ENCODE data around the gene CNIH2.
"Not testable (repeated sequence)": the region's sequence is repeated elsewhere in the genome, so short reads cannot be mapped to it uniquely, and the experiment has no call there.

Gene CNIH2

GRCh38 chr11:66277471-66278362, at the start of gene CNIH2:
TSS of gene CNIH2 (plus strand) at chr11:66278175. CDS start at chr11:66278457, 282 bp downstream.
- peak; percentile 56 for DNase-seq

DNA sequence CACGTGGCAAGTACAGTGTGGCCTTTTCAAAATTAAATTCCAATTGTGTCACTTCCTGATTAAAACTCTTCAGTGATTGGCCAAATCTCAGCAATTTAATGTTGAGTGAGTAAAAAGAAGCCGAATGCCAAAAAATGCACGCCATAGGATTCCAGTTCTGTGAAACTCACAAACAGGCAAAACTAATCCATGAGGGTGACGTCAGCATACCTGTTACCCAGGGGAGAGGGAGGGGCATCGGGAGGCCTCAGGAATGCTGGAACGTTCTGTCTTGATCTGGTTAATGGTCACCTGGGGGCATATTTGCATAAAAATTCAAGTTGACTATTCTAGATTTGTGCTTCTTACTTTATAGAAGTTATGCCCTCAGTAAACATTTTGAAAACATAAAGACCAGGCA, 49.5 kb upstream of the CNIH2 start:
- DNase-seq, result no peak

- no peak for DNase-seq
These were observed 47.8 kb upstream of the CNIH2 start for GRCh38 chr11:66230156-66230555.

- no peak for DNase-seq
These were observed 47.0 kb upstream of the CNIH2 start for GRCh38 chr11:66230978-66231377.

DNA sequence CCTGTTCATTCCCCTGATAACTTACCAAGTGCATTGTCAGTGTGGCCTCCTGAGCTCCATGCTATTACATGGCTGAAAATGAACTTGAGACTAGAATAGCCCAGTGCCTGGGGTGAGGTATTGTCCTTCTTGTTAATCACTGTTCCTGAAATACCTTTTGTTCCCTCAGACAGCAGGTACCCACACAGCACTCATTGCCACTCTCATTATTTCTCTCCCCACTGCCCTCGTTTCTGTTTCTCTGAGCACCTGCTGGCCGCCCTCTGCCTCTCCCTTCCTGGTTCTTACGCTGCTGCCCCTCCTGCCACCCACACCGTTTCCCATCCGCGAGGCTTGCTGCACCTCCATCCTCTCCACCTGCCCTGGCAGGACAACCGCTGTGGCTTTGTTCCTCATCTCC, 46.4 kb upstream of the CNIH2 start:
- DNase-seq, result no peak

- no peak for DNase-seq
These were observed 45.2 kb upstream of the CNIH2 start for GRCh38 chr11:66232769-66233168.

- no peak for DNase-seq
These were observed 44.7 kb upstream of the CNIH2 start for GRCh38 chr11:66233301-66233700.

DNA sequence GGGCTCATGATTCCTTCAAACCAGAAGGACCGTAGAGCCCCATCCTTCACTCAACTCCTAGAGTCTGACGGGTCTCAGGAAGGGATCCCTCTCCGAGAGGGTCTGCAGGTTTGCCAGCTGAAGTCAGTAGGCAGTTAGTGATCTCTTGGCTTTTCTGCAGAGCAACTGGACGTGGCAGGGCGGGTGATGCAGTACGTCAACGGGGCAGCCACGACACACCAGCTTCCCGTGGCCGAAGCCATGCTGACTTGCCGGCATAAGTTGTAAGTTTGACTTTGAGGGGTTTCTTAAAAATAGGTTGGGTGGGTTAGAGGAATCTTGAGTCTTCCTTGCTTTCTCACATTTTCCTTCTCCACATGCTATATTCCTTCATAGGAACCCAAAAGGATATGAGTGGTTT, 42.8 kb upstream of the CNIH2 start:
- DNase-seq, result no peak

DNA sequence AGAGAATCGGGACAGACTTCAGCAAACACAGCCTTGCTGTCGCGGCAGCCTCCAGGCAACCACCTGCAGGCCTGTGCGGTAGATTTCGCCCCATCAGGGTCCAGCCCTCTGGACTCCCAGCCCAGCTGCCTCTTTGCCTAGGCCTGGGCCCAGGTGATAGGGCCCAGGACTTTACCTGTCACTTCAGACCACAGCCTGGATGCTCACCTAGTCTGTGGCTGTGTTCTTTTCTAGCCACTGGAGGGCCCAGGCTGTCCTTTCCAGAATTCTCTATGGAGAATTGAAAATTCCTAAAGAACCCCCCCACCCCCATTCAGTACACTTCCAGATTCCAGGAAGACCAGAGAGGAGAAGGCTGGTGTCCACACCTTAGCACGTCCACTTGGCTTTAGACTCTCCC, 40.1 kb upstream of the CNIH2 start:
- no peak for DNase-seq

DNA sequence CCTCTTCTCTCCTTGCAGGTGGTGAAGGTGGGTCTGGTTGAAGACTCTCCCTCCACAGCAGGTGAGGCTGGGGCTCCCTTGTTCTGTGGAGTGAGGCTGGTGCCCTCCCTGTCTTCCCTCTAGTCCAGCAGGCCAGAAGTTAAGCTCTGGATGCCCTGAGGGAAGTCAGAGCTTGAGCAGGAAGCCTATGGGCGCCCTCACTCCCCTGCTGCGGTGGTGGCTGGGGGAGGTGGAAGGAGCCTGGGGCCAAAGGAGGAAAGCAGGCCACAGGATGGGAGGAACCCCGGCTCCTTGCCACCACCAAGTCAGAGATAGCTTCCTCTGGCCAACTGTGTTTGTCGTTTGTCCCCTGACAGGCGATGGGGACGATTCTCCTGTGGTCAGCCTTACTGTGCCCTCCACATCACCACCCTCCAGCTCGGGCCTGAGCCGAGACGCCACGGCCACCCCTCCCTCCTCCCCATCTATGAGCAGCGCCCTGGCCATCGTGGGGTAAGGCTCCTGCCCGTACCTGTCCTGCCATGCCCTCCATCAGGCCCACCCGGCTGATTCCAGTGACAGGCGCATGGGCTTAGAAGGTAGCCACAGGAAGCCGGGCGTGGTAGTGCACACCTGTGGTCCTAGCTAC, 39.1 kb upstream of the CNIH2 start:
- DNase-seq, result no peak

DNA sequence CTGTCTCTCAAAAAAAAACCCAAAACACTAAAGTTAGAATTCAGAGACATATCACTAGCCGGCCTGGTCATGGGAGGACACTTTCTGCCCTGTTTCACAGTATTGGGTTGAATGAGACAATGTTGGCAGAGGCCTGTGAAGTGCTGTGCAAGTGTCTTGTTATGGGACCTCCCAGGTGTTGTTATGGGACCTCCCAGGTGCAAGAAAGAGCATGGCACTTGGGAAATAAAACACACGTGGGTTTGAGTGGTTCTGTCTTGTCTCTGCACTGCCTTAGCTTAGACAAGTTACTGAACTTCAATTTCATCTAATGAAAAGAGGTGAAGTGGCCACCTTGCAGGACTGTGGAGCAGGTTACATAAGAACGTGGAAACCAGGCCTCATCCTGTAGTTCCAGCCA, 38.5 kb upstream of the CNIH2 start:
- DNase-seq, result no peak

DNA sequence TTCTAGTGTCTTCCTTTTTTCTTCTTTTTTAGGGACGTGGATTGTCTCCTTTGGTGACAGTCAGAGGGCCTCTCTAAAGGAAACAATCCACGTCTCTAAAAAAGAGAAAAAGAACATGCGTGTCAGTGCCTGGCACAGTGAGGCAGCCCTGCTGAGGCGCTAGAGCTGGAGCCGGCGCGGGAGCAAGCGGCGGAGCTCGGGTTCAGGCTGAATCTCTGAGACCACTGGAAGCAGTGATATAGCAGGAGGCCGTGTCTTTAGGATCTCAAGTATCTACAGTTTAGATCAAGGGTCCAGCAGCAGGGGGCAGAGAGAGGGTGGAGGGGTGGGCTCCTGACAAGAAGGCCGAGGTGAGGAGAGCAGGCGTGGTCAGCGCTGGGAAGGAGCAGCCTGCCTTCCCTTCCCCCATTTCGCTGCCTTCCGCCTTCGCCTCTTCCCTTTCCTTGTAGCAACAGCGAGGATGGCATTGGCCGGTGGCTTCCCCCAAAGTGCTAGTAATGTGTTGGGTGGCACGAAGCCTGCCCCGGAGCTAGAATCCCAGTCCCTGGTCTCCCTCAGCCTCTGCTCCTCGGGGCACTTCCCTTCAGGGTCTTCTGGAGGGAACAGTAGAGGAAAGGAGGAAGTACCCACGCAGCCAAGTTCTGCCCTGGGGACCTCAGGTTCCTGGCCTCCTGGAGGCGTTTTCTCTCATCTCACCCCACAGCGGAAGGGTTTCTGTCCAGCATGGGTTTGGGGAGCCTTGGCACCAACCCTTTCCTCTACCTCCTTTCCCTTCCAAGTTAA, 37.8 kb upstream of the CNIH2 start:
- DNase-seq, result no peak

- no peak for DNase-seq
These were observed 37.2 kb upstream of the CNIH2 start for GRCh38 chr11:66240781-66241136.

- DNase-seq, result no peak
These were observed 35.7 kb upstream of the CNIH2 start for GRCh38 chr11:66242095-66242765.

GRCh38 chr11:66243782-66244535, 34.0 kb upstream of the CNIH2 start:
- DNase-seq, result no peak

- no peak for DNase-seq
These were observed 30.7 kb upstream of the CNIH2 start for GRCh38 chr11:66247295-66247694.

DNA sequence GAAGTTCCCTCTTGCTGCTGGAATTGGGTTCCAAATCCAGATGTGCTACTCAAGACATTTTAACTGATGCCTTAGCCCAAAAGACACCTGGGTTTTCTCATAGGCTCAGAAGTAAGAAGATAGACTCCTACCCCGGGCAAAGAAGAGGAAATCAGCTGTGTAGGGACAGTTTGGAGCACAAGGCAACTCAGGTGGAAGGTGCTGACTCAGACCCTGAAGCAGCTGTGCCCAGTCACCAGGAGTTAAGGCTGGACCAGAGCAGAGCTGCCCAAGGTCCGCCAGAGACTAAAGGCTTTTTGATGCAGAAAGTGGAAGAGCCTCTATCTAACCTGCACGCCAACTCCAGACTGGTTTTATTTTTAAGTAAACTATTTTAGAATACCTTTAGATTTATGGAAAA, 30.2 kb upstream of the CNIH2 start:
- DNase-seq, result no peak

GRCh38 chr11:66248903-66249302, 29.1 kb upstream of the CNIH2 start:
- DNase-seq, result no peak

DNA sequence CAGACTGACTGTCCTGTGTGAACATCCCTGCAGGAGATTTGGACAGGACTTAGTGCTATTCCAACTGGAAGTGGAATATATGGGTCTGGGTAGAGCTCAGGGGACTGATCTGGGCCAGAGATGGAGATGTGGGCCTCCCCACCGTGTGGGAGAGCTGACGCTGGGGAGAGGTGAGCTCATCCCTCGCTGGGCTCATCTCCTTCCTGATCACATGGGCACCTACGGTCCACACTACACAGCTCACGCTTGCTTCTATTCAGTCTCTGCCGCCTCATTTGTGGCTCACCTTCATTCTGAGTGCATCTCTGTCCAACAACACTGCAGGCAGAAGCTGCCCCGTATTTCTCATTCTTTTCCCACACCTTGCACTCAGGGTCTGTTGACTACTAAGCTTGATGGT, 26.2 kb upstream of the CNIH2 start:
- no peak for DNase-seq

- DNase-seq, result not testable (repeated sequence)
These were observed 24.9 kb upstream of the CNIH2 start for GRCh38 chr11:66253081-66253480.

DNA sequence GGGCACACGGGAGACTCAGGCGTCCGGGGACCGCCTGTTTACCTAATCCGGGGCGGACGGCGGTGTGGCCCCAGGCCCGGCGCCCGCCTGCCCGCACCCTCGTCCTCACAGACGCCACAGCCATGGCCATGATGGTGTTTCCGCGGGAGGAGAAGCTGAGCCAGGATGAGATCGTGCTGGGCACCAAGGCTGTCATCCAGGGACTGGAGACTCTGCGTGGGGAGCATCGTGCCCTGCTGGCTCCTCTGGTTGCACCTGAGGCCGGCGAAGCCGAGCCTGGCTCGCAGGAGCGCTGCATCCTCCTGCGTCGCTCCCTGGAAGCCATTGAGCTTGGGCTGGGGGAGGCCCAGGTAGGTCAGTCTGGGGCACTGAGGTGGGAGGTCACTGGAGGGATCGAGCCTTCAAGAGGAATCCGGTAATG, 19.5 kb upstream of the CNIH2 start:
- DNase-seq, result no peak

- no peak for DNase-seq
These were observed 18.8 kb upstream of the CNIH2 start for GRCh38 chr11:66259225-66259624.
